HCT116 (cell line): ENCODE measurements around the gene ZNF532. TPM values are rescaled to one million over a fixed set of nuclear protein-coding genes. Genes with fewer than 3 reads are reported as not detected.

Experiments
- ATAC-seq: fragments of 200-7000 bp; cut with Tn5 transposase; 2 replicates; pipeline ENCODE4 v1.9.1; 2020; ENCODE audit warnings: mild to moderate bottlenecking, moderate library complexity
- BruUV-seq: library from RNA; stranded (reverse); fragments of 400-500 nt; replicated peaks from 2 replicates; lab custom pipeline; 2021; lab: Mats Ljungman, UMichigan
- CTCF ChIA-PET: fragments of 300-600 bp; sonication (Branson Sonifier 250); formaldehyde crosslinking; loops from one replicate; lab custom pipeline; 2021; ENCODE audit warnings: antibody characterized with exemption; lab: Charles Lee
- POLR2A ChIA-PET: fragments of 300-600, 350-600 bp; sonication (Branson Sonifier 250); formaldehyde crosslinking; loops from one replicate; lab custom pipeline; 2021; ENCODE audit warnings: antibody characterized with exemption; lab: Charles Lee
- RAD21 ChIA-PET, 2 experiments: fragments of 300-600 bp; sonication (Branson Sonifier 250); formaldehyde crosslinking; loops; one replicate each; lab custom pipeline; 2023; ENCODE audit warnings: low total read pairs in 2 of 2; ENCODE audit not compliant: uncharacterized antibody in 2 of 2, unreplicated experiment in 2 of 2, low non-redundant PET in 1 of 2; lab: Charles Lee
- DNase-seq: peaks from one replicate; pipeline ENCODE4 v3.0.0-alpha.2; 2010; ENCODE audit warnings: low read depth, low spot score
- H2AFZ ChIP-seq: fragments of 200-600 bp; shearing (Covaris generic), sonication (generic); 2 replicates; pipeline ENCODE4 v1.6.1; 2017; ENCODE audit warnings: low read depth, mixed run types, mixed read lengths, antibody characterized with exemption, low read length; ENCODE audit not compliant: poor library complexity, severe bottlenecking
- H3K27ac ChIP-seq: 2 replicates; pipeline ENCODE4 v1.5.1; 2012; ENCODE audit warnings: low read depth, low read length
- H3K27me3 ChIP-seq: fragments of 200-600 bp; sonication (generic); 2 replicates; pipeline ENCODE4 v1.6.1; 2016; ENCODE audit warnings: mixed run types, low read length, mixed read lengths; ENCODE audit not compliant: insufficient read depth
- H3K36me3 ChIP-seq, 2 experiments: fragments of 200-500 bp in 1 of 2; fragments of 200-600 bp in 1 of 2; sonication (Bioruptor generic) in 1 of 2; sonication (generic) in 1 of 2; 2 replicates each; pipeline versions ENCODE4 v1.5.1 to v1.6.1; 2014 to 2016; ENCODE audit warnings: low read length in 2 of 2, inconsistent platforms in 1 of 2, mixed read lengths in 1 of 2, mixed run types in 1 of 2; ENCODE audit not compliant: insufficient read depth in 2 of 2, control insufficient read depth in 1 of 2
- H3K4me1 ChIP-seq, 2 experiments: fragments of 200-600 bp in 1 of 2; sonication (generic) in 1 of 2; 2 replicates each; pipeline versions ENCODE4 v1.5.1 to v1.6.1; 2012 to 2017; ENCODE audit warnings: low read length in 2 of 2, inconsistent platforms in 1 of 2, mild to moderate bottlenecking in 1 of 2, mixed read lengths in 1 of 2, mixed run types in 1 of 2, moderate library complexity in 1 of 2; ENCODE audit not compliant: insufficient read depth in 2 of 2, control insufficient read depth in 1 of 2
- H3K4me2 ChIP-seq: fragments of 200-600 bp; sonication (generic); 2 replicates; pipeline ENCODE4 v1.6.1; 2017; ENCODE audit warnings: mixed run types, low read length, mixed read lengths
- H3K4me3 ChIP-seq, 2 experiments: fragments of 200-600 bp in 1 of 2; sonication (generic) in 1 of 2; replicated peaks in 1 of 2; 2 replicates each; pipeline ENCODE4 v1.5.1; 2011 to 2016; ENCODE audit warnings: low read length in 2 of 2, control low read depth in 1 of 2, low read depth in 1 of 2, mild to moderate bottlenecking in 1 of 2, mixed read lengths in 1 of 2, mixed run types in 1 of 2
- H3K79me2 ChIP-seq: fragments of 200-600 bp; sonication (generic); 2 replicates; pipeline ENCODE4 v1.6.1; 2017; ENCODE audit warnings: mild to moderate bottlenecking, mixed run types, low read length, moderate library complexity, mixed read lengths; ENCODE audit not compliant: insufficient read depth
- H3K9ac ChIP-seq: fragments of 200-600 bp; sonication (generic); 2 replicates; pipeline ENCODE4 v1.6.1; 2016; ENCODE audit warnings: low read length, mixed read lengths
- H3K9me2 ChIP-seq: fragments of 200-600 bp; sonication (generic), shearing (Covaris generic); 2 replicates; pipeline ENCODE4 v1.6.1; 2017; ENCODE audit warnings: mixed run types, mild to moderate bottlenecking, moderate library complexity; ENCODE audit not compliant: insufficient read depth
- H3K9me3 ChIP-seq, 2 experiments: fragments of 200-500 bp in 1 of 2; fragments of 200-600 bp in 1 of 2; sonication (Bioruptor generic) in 1 of 2; sonication (generic) in 1 of 2; 2 replicates each; pipeline ENCODE4 v1.6.1; 2014 to 2017; ENCODE audit warnings: low read length in 2 of 2, mixed read lengths in 2 of 2, inconsistent platforms in 1 of 2, low read depth in 1 of 2, mild to moderate bottlenecking in 1 of 2, mixed run types in 1 of 2, moderate library complexity in 1 of 2; ENCODE audit not compliant: control insufficient read depth in 1 of 2, insufficient read depth in 1 of 2
- H4K20me1 ChIP-seq: fragments of 200-600 bp; sonication (generic), shearing (Covaris generic); 2 replicates; pipeline ENCODE4 v1.6.1; 2017; ENCODE audit warnings: mixed run types, mild to moderate bottlenecking, moderate library complexity; ENCODE audit not compliant: insufficient read depth
- ATF3 ChIP-seq: IDR thresholded peaks from 2 replicates; pipeline ENCODE4 v1.6.1; 2012
- CBX3 ChIP-seq: IDR thresholded peaks from 2 replicates; pipeline ENCODE4 v1.6.1; 2012; ENCODE audit warnings: low read depth
- CEBPB ChIP-seq: IDR thresholded peaks from 2 replicates; pipeline ENCODE4 v1.6.1; 2012; ENCODE audit warnings: low read depth
- CTCF ChIP-seq, 3 experiments: fragments of 200-600 bp in 1 of 3; sonication (generic) in 1 of 3; IDR thresholded peaks in 2 of 3; conservative IDR thresholded peaks in 1 of 3; 2 replicates each; pipeline ENCODE4 v1.5.1; 2012 to 2017; ENCODE audit warnings: low read depth in 2 of 3, low read length in 2 of 3, antibody characterized with exemption in 1 of 3, borderline replicate concordance in 1 of 3, control low read depth in 1 of 3, mild to moderate bottlenecking in 1 of 3, mixed read lengths in 1 of 3, mixed run types in 1 of 3, moderate library complexity in 1 of 3; ENCODE audit not compliant: insufficient read depth in 1 of 3
- EGR1 ChIP-seq: IDR thresholded peaks from 2 replicates; pipeline ENCODE4 v1.6.1; 2012; ENCODE audit warnings: low read depth
- EZH2phosphoT487 ChIP-seq: fragments of 200-600 bp; IDR thresholded peaks from 2 replicates; pipeline ENCODE4 v1.6.1; 2018; ENCODE audit warnings: antibody characterized with exemption, borderline replicate concordance
- FOSL1 ChIP-seq: IDR thresholded peaks from 2 replicates; pipeline ENCODE4 v1.6.1; 2012; ENCODE audit warnings: low read depth
- JUND ChIP-seq: IDR thresholded peaks from 2 replicates; pipeline ENCODE4 v1.6.1; 2012
- MAX ChIP-seq: IDR thresholded peaks from 2 replicates; pipeline ENCODE4 v1.6.1; 2012
- RAD21 ChIP-seq: IDR thresholded peaks from 2 replicates; pipeline ENCODE4 v1.6.1; 2012; ENCODE audit warnings: low read depth, mild to moderate bottlenecking
- SP1 ChIP-seq: IDR thresholded peaks from 2 replicates; pipeline ENCODE4 v1.6.1; 2012; ENCODE audit warnings: low read depth
- SRF ChIP-seq: IDR thresholded peaks from 2 replicates; pipeline ENCODE4 v1.6.1; 2012; ENCODE audit warnings: low read depth
- TCF7L2 ChIP-seq: IDR thresholded peaks from 2 replicates; pipeline ENCODE4 v1.7.0; 2011; ENCODE audit warnings: borderline replicate concordance, inconsistent platforms; ENCODE audit not compliant: insufficient read depth, insufficient read length; ENCODE audit errors: extremely low read depth
- YY1 ChIP-seq: IDR thresholded peaks from 2 replicates; pipeline ENCODE4 v1.6.1; 2011; ENCODE audit warnings: low read length, low read depth, moderate library complexity, mild to moderate bottlenecking; ENCODE audit not compliant: insufficient replicate concordance; ENCODE audit errors: extremely low read depth
- ZBTB33 ChIP-seq: IDR thresholded peaks from 2 replicates; pipeline ENCODE4 v1.6.1; 2011; ENCODE audit warnings: mild to moderate bottlenecking, low read length, moderate library complexity; ENCODE audit not compliant: insufficient replicate concordance; ENCODE audit errors: extremely low read depth
- intact Hi-C: fragments of 100-400 bp; cut with micrococcal nuclease; formaldehyde crosslinking; loops from 2 replicates; pipeline ENCODE4 v1.10.0; 2022
- total RNA-seq: library from RNA; stranded (reverse); gene quantifications from one replicate; pipeline ENCODE4 v1.2.1, GENCODE V29; 2021; ENCODE audit not compliant: unreplicated experiment

ZNF532 gene
- total RNA-seq, 1 experiment from 2014 or later = 11.6 TPM

GRCh38 chr18:58903533-58903932 is 38.9 kb downstream of the ZNF532 start (continued):
- TF ChIP-seq CTCF (IDR thresholded peaks at IDR 0.05 in 2 of 3, conservative IDR thresholded peaks at IDR 0.05 in 1 of 3; ENCODE audit: borderline replicate concordance in 1 of 3, insufficient read depth in 1 of 3, low read depth in 2 of 3, low read length in 2 of 3) (no peak), YY1 (no peak), SRF (no peak), EGR1 (no peak), CBX3 (no peak)

GRCh38 chr18:58905777-58906428 is 41.2 kb downstream of the ZNF532 start:
- Histone ChIP-seq H3K36me3 (no peaks in the 10 kb centered on the region), H2AFZ (no peak overlapping the region), H3K27ac (no peak overlapping the region), H3K4me2 (no peak overlapping the region), H3K4me1 (no peaks in the 10 kb centered on the region), H4K20me1 (no peaks in the 10 kb centered on the region), H3K27me3 (no peaks in the 10 kb centered on the region), H3K4me3 (no peak overlapping the region)
- POLR2A ChIA-PET = interaction anchor here (0.7 kb wide), 1 partner anchor 9 kb away, joined by 3 read pairs; no protein-coding TSS in a partner anchor
- no TSS peak for BruUV-seq
- TF ChIP-seq MAX (no peak), ATF3 (no peak), EGR1 (no peak), TCF7L2 (no peak), CBX3 (no peak), SP1 (no peak), FOSL1 (no peak), RAD21 (no peak), JUND (no peak), YY1 (no peak), EZH2phosphoT487 (no peak), ZBTB33 (no peak), CTCF (IDR thresholded peaks at IDR 0.05 in 2 of 3, conservative IDR thresholded peaks at IDR 0.05 in 1 of 3; ENCODE audit: borderline replicate concordance in 1 of 3, insufficient read depth in 1 of 3, low read depth in 2 of 3, low read length in 2 of 3) (no peak), CEBPB (no peak)
- TF ChIP-seq, all 23 proteins: peak for 0
- ChIA-PET RAD21 (no interaction called here), CTCF (no interaction called here)
- no peaks in the 10 kb centered on the region for H3K9me2 ChIP-seq
- DNase-seq = no peak
- ATAC-seq = no peak
- no peaks in the 10 kb centered on the region for H3K79me2 ChIP-seq
- no peak overlapping the region for H3K9ac ChIP-seq
- no peaks in the 10 kb centered on the region for H3K9me3 ChIP-seq
- intact Hi-C loops = no loop called here
